ENCODE data around the gene ZBTB7A.

Gene ZBTB7A

GRCh38 chr19:4090356-4091220 lies 23.9 kb upstream of the ZBTB7A start:
- Histone ChIP-seq H3K36me3 (ENCODE audit: insufficient read depth) (no peaks in the 10 kb centered on the region), H3K4me3 (IDR thresholded peaks at IDR 0.05; ENCODE audit: insufficient read depth, low read depth, low read length) (no peak overlapping the region), H3K79me2 (ENCODE audit: insufficient read depth, low read depth) (no peaks in the 10 kb centered on the region), H3K4me2 (no peak overlapping the region), H4K20me1 (ENCODE audit: insufficient read depth) (no peaks in the 10 kb centered on the region), H2AFZ (ENCODE audit: low read depth) (no peak overlapping the region), H3K4me1 (ENCODE audit: low read depth, poor library complexity, severe bottlenecking) (no peaks in the 10 kb centered on the region), H3K27ac (no peak overlapping the region), H3K9ac (no peak overlapping the region), H3K27me3 (ENCODE audit: insufficient read depth, low read depth) (no peaks in the 10 kb centered on the region)
- TF ChIP-seq, protein P1, sequence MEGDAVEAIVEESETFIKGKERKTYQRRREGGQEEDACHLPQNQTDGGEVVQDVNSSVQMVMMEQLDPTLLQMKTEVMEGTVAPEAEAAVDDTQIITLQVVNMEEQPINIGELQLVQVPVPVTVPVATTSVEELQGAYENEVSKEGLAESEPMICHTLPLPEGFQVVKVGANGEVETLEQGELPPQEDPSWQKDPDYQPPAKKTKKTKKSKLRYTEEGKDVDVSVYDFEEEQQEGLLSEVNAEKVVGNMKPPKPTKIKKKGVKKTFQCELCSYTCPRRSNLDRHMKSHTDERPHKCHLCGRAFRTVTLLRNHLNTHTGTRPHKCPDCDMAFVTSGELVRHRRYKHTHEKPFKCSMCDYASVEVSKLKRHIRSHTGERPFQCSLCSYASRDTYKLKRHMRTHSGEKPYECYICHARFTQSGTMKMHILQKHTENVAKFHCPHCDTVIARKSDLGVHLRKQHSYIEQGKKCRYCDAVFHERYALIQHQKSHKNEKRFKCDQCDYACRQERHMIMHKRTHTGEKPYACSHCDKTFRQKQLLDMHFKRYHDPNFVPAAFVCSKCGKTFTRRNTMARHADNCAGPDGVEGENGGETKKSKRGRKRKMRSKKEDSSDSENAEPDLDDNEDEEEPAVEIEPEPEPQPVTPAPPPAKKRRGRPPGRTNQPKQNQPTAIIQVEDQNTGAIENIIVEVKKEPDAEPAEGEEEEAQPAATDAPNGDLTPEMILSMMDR (conservative IDR thresholded peaks at IDR 0.05; ENCODE audit: low read depth, low read length): no peak

DNA sequence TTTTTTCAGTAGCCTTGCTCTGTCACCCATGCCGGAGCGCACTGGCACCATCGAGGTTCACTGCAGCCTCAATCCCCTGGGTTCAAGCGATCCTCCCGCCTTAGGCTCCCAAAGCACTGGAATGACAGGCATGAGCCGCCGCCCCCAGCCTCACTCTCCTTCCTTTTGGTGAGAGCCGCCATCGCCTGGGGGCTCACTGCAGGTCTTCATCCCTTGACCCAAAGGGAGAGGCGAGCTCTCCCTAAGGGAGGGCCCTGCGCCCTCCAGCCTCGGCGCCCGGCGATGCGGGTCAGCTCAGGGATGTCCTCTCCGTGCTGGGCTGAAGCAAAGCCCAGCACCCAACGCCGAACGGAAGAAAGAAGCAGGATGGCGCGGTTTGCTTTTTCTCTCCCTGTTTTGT lies 23.2 kb upstream of the ZBTB7A start:
- no peak overlapping the region for H3K4me3 ChIP-seq (IDR thresholded peaks at IDR 0.05; ENCODE audit: insufficient read depth, low read depth, low read length)
- no peaks in the 10 kb centered on the region for H3K36me3 ChIP-seq (ENCODE audit: insufficient read depth)
- H2AFZ ChIP-seq (ENCODE audit: low read depth): no peak overlapping the region
- H3K27ac ChIP-seq: no peak overlapping the region
- TF ChIP-seq, protein P1 (conservative IDR thresholded peaks at IDR 0.05; ENCODE audit: low read depth, low read length): no peak
- H3K79me2 ChIP-seq (ENCODE audit: insufficient read depth, low read depth): no peaks in the 10 kb centered on the region
- H3K9ac ChIP-seq: no peak overlapping the region
- H4K20me1 ChIP-seq (ENCODE audit: insufficient read depth): no peaks in the 10 kb centered on the region
- no peaks in the 10 kb centered on the region for H3K27me3 ChIP-seq (ENCODE audit: insufficient read depth, low read depth)
- no peaks in the 10 kb centered on the region for H3K4me1 ChIP-seq (ENCODE audit: low read depth, poor library complexity, severe bottlenecking)
- no peak overlapping the region for H3K4me2 ChIP-seq

DNA sequence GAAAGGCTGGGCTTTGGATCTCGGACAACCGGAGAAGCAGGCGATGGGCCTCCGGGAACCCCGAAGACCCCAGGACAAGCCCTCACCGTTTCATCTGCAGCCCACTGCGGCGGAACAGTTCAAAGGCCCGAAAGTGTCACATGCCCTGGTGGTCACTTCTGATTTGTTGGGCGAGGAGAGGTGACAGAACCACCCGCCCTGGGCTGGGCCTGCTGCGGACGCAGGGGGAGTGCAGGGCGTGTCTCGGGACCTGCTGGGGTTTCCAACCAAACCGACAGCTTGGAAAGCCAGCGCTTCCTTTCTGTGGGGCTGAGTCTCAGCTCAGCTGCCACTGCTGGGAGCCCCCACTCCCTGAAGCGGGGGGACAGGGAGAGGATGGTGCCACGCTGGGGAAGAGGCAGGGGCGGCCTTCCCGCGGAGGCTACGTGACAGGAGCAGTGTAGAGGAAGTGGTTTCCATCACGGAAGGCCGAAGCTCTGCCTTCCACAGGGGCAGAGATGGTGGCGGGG lies 22.8 kb upstream of the ZBTB7A start:
- Histone ChIP-seq H3K9ac (no peak overlapping the region), H3K4me3 (IDR thresholded peaks at IDR 0.05; ENCODE audit: insufficient read depth, low read depth, low read length) (no peak overlapping the region), H3K79me2 (ENCODE audit: insufficient read depth, low read depth) (no peaks in the 10 kb centered on the region), H2AFZ (ENCODE audit: low read depth) (no peak overlapping the region), H3K4me2 (no peak overlapping the region), H3K27ac (no peak overlapping the region), H3K27me3 (ENCODE audit: insufficient read depth, low read depth) (no peaks in the 10 kb centered on the region), H3K4me1 (ENCODE audit: low read depth, poor library complexity, severe bottlenecking) (no peaks in the 10 kb centered on the region), H3K36me3 (ENCODE audit: insufficient read depth) (no peaks in the 10 kb centered on the region), H4K20me1 (ENCODE audit: insufficient read depth) (no peaks in the 10 kb centered on the region)
- TF ChIP-seq, protein P1 (conservative IDR thresholded peaks at IDR 0.05; ENCODE audit: low read depth, low read length): no peak

- Histone ChIP-seq H3K27ac (no peak overlapping the region), H3K27me3 (ENCODE audit: insufficient read depth, low read depth) (no peaks in the 10 kb centered on the region)
Observed at GRCh38 chr19:4088975-4089374, 22.3 kb upstream of the ZBTB7A start.

More at GRCh38 chr19:4088975-4089374, 22.3 kb upstream of the ZBTB7A start:
- no peak overlapping the region for H3K4me3 ChIP-seq (IDR thresholded peaks at IDR 0.05; ENCODE audit: insufficient read depth, low read depth, low read length)
- TF ChIP-seq, protein P1 (conservative IDR thresholded peaks at IDR 0.05; ENCODE audit: low read depth, low read length): no peak
- no peak overlapping the region for H3K9ac ChIP-seq
- no peaks in the 10 kb centered on the region for H4K20me1 ChIP-seq (ENCODE audit: insufficient read depth)
- no peaks in the 10 kb centered on the region for H3K4me1 ChIP-seq (ENCODE audit: low read depth, poor library complexity, severe bottlenecking)
- no peak overlapping the region for H3K4me2 ChIP-seq
- H3K36me3 ChIP-seq (ENCODE audit: insufficient read depth): no peaks in the 10 kb centered on the region
- no peak overlapping the region for H2AFZ ChIP-seq (ENCODE audit: low read depth)
- H3K79me2 ChIP-seq (ENCODE audit: insufficient read depth, low read depth): no peaks in the 10 kb centered on the region

Measured in KMS-11 (cell line).